Measurements from ENCODE around the gene REEP1.
A peak's percentile ranks its signal among the peaks of the same experiment; 100 is the strongest.

The REEP1 gene

DNA sequence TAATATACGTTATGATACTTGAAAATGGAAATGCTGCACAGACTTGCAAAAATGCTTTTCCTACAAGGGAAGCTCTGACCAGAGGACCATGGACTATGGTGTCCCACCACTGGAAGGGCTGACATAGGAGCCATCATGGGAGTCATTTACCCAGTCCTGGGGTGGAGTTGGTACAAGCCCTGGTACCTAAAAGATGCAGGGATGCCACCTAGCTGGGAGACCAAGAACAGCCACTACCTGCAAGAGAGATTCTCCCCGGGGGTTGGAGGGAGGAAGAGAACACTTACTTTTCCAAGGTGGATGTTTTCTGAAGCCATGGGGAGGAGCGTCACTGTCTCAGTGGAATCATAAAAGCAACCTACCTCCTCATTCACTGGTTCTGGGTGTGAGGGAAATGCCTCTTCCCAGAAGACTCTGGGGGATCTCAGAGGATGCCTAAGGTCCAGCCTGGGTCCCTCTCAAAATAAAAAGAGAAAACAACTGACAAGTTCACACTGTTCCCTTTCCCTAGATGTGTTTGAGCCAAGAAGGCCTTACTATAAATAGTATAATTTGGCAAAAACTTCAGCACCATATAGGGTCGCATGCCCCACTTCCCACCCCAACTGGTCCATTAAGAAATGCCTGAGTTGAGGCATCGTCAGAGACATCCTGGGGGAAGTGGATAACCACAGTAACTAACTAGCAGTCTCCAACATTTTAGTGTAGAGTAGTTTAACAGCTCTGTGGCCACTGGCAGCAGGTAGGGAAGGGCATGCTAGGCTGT, 39.9 kb downstream of the REEP1 start:
- DNase-seq (ENCODE audit: low spot score), result peak; percentile 49
- TF ChIP-seq, protein P1, sequence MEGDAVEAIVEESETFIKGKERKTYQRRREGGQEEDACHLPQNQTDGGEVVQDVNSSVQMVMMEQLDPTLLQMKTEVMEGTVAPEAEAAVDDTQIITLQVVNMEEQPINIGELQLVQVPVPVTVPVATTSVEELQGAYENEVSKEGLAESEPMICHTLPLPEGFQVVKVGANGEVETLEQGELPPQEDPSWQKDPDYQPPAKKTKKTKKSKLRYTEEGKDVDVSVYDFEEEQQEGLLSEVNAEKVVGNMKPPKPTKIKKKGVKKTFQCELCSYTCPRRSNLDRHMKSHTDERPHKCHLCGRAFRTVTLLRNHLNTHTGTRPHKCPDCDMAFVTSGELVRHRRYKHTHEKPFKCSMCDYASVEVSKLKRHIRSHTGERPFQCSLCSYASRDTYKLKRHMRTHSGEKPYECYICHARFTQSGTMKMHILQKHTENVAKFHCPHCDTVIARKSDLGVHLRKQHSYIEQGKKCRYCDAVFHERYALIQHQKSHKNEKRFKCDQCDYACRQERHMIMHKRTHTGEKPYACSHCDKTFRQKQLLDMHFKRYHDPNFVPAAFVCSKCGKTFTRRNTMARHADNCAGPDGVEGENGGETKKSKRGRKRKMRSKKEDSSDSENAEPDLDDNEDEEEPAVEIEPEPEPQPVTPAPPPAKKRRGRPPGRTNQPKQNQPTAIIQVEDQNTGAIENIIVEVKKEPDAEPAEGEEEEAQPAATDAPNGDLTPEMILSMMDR (IDR thresholded peaks at IDR 0.05; ENCODE audit: extremely low read depth, missing control alignments), result peak; percentile 33

- no peak for DNase-seq (ENCODE audit: low spot score)
- TF ChIP-seq, protein P1 (IDR thresholded peaks at IDR 0.05; ENCODE audit: extremely low read depth, missing control alignments), result no peak
Observed at GRCh38 chr2:86296947-86297346, 40.5 kb downstream of the REEP1 start.

DNA sequence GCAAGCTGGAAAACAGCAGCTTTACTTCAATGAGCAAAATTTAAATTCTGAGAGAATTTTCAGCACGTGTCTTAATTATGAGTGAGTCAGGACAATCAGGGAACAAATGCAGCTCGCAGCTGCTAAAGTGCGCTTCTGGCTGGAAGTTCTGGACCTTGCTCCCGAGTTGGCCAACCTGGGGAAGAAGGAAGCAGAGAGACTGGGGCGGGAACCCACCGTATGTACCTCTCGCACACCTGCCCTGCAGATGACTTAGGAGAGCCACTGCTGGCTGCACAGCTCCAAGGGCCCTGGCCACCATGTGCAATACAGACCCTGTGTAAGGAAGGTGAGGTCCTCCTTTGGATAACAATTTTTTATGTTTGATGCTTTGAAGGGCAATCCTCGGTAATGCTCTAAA, 42.4 kb downstream of the REEP1 start:
- TF ChIP-seq, protein P1 (IDR thresholded peaks at IDR 0.05; ENCODE audit: extremely low read depth, missing control alignments), result no peak

GRCh38 chr2:86293612-86294011, 43.8 kb downstream of the REEP1 start:
- no peak for DNase-seq (ENCODE audit: low spot score)
- TF ChIP-seq, protein P1 (IDR thresholded peaks at IDR 0.05; ENCODE audit: extremely low read depth, missing control alignments), result no peak

More for the DNA sequence above, 42.4 kb downstream of the REEP1 start:
- no peak for DNase-seq (ENCODE audit: low spot score)

GRCh38 chr2:86292571-86293515, 44.6 kb downstream of the REEP1 start:
- TF ChIP-seq, protein P1 (IDR thresholded peaks at IDR 0.05; ENCODE audit: extremely low read depth, missing control alignments), result no peak

DNA sequence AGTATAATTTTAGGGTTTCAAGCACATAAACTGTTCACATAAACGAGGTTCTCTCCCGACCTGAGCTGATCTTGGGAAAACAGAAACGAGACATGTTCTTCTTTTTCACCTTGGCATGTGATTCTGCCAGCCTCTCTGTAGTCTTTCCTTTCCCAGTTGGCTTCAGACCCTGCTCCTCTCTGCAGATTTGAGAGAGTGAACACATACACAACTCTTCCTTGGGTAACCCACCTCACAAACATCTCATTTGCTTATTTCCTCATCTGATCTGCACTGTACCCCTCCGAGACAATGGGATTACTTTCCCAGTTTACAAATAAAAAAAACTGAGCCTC, 46.1 kb downstream of the REEP1 start:
- TF ChIP-seq, protein P1 (IDR thresholded peaks at IDR 0.05; ENCODE audit: extremely low read depth, missing control alignments), result no peak
- no peak for DNase-seq (ENCODE audit: low spot score)

More at GRCh38 chr2:86292571-86293515, 44.6 kb downstream of the REEP1 start:
- no peak for DNase-seq (ENCODE audit: low spot score)
